Hepatic stellate cell (primary cell): ENCODE results near the gene KCNK4.

ENCODE experiments used
- DNase-seq: peaks from one replicate; pipeline ENCODE4 v3.0.0; 2011; ENCODE audit warnings: low spot score

Gene KCNK4

DNA sequence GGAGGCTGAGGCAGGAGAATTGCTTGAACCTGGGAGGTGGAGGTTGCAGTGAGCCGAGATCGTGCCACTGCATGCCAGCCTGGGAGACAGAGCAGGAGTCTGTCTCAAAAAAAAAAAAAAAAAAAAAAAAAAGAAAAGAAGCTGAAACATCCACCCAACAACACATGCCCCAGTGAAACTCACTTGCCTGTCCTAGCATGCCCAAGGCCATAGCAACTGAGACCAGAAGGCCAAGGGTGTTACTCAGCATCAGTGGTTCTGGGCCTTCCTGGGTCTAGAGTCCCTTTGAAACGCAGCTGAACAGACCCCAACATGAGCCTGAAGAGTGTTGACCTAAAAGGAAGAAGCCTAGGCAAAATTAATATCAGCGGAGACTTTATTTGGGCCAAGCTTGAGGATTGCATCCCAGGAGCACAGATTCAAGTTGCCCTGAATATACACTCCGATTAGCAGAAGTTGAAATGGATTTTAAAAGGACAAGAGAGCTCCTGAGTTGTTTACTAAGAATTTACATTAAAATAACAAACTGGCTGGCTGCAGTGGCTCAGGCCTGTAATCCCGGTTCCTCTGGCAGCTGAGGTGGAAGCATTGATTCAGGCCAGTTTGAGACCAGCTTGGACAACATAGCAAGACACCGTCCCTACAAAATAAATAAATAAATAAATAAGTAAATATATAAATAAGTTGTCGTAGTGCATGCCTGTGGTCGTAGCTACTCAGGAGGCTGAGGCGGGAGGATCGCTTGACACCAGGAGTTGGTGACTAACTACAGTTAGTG, 33.8 kb downstream of the KCNK4 start:
- DNase-seq = no peak

DNA sequence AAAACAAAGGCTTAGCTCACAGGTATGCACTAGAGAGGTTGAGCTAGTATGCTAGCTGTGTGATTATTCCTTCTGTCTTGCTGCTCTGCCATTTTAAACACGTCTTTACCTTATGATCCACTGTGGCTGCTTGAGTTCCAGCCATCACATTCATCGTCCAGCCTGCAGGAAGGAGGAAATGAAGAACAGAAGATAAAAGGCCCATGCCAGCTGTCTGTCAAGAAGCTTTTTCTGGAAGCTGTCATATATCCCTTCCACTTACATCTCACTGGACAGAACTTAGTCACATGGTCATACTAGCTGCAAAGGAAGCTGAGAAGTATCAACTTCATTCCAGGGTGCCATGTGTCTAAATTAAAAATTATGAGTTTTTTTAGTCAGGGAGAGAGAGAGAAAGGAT, 36.3 kb downstream of the KCNK4 start:
- no peak for DNase-seq

DNA sequence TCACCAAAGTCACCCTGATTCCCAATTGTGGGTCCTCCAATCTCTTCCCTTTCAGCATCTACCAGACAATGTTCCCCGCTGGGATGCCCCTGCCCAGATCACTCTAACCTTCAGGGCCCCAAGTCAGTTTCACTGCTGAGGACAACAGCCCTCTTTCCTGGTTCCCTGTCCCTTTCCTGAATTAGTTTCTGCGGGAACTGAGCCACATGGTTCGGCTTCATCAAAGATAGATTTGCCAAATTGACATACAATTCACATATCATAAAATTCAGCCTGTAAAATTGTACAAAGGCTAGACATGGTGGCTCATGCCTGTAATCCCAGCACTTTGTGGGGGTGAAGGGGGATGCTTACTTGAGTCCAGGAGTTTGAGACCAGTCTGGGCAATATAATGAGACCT, 36.9 kb downstream of the KCNK4 start:
- no peak for DNase-seq

DNA sequence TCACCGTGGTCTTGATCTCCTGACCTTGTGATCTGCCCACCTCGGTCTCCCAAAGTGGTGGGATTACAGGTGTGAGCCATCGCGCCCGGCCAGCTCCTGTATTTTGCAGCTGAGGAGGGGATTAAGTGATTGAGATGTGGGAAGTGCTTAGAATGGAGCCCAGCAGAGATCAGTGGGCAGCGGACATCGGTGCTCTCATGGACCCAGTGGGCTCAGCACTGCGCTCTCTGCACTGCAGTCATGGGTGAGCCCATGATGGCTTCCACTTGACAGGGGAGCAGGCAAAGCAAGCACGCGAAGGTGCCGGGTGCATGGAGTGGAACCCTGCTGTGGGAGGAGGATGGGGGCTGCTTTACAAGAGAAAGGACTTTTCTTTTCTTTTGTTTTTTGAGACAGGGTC, 39.8 kb downstream of the KCNK4 start:
- DNase-seq = no peak

- peak; percentile 93 for DNase-seq
Measured at GRCh38 chr11:64331569-64332371, 40.7 kb downstream of the KCNK4 start.

DNA sequence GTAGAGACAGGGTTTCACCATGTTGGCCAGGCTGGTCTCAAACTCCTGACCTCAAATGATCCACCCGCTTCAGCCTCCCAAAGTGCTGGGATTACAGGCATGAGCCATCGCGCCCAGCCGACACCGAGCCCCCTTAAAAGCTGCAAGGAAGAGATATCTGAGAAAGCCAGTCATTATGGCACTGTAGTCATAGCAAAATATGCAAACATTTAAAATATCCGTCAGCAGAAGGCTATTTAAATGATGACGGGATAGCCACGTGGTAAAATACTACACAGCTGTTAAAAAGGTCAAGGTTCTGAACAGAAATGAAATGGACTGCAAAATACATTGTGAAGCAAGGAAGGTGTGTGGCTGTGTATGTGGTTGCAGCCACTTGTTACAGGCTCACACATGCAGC, 42.5 kb downstream of the KCNK4 start:
- DNase-seq = no peak

DNA sequence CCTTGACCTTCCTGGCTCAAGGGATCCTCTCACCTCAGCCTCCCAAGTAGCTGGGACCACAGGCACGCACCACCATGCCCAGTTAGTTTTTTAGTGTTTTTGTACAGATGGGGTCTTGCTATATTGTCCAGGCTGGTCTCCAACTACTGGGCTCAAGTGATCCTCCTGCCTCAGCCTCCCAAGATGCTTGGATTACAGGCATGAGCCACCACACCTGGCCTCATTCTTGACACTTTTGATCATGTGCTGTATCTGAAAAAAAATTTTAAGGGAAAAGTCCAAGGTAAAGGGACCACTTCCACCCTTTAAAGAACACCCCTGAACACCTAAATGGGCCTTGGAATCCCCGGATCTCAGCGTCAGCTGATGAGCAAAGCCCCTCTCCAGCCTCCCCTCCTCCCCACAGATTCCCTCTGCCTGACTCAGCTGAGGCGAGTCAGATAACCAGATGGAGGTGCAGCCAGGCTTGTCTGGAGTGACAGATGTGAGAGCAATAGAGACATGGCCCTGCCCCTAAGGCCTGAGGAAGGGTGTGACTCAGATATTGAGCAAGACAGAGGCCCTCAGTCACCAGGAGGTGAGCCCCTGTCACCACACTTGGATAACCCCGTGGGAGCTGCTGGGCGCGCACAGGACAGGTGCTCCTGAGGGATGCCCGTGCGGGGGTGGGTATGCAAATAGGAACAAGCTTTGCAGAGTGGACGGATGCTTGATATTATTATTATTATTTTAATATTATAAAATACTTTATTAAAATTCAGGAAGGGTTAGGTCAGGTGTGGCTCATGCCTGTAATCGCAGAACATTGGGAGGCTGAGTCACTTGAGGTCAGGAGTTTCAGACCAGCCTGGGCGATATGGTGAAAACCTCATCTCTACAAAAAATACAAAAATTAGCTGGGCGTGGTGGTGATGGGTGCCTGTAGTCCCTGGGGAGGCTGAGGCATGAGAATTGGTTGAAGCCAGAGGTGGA, 43.9 kb downstream of the KCNK4 start:
- DNase-seq = peak; percentile 96

DNA sequence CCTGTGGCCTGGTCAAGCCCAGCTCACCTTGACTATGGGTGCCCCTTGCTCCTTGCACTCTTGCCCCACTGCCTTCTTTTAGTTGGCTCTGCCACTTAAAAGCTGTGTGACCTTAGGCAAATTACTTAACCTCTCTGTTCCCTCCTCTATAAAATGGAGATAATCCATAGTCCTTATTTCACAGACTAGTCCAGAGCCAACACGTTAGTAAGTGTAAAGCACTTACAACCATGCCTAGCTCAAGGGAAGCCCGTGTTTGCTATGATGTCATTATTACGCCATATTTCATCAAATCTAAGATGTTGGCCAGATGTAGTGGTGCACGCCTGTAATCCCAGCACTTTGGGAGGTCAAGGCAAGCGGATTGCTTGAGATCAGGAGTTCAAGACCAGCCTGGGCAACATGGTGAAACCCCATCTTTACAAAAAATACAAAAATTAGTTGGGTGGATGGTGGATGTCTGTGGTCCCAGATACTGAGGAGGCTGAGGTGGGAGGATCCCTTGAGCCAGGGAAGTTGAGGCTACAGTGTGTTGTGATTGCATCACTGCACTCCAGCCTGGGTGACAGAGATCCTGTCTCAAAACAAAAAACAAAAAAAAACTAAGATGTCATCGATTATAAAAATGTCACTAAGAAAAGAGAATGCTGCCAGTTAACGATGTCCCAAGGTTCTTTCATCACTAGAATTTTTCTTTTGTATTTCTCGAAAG, 46.6 kb downstream of the KCNK4 start:
- DNase-seq = no peak

- DNase-seq = no peak
Measured at GRCh38 chr11:64338716-64339115, 47.6 kb downstream of the KCNK4 start.

- DNase-seq = no peak
Measured at GRCh38 chr11:64339286-64339685, 48.2 kb downstream of the KCNK4 start.

DNA sequence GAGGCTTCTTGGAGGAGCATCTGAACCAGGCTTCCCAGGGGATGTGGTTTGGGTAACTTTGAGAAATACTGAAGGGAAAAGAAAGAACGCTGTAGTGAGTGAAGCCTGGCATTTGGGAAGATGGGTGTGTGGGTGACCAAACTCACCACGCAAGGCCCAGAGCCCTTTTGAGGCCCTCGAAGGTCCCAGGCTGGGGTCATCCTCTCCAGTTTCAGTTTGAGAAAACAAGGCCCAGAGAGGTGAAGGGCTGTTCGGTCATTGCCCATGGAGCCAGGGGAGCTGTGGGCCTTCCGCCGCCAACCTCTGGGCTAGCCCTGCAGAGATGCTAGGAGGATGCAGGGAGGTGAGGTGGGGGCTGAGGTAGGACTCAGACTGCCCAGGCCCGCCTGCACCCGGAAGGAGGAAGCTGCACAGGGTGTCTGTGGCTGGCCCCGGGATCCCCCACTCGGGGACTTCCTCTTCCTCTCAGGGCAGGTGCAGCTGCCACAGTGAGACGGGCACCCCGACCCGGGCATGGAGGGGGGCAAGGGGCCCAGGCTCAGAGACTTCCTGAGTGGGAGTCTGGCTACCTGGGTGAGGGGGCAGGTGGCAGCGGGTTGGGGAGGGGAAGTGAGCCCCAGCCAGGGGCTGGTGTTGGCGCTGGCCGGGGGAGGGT, 48.8 kb downstream of the KCNK4 start, which contains the start of gene CCDC88B:
TSS of gene CCDC88B (plus strand) at position 451 of the 655 bp plus-strand sequence. CDS start at position 514, 63 bp downstream.
- DNase-seq = no peak

- DNase-seq = no peak
Measured at GRCh38 chr11:64340671-64341335, 49.7 kb downstream of the KCNK4 start.

DNA sequence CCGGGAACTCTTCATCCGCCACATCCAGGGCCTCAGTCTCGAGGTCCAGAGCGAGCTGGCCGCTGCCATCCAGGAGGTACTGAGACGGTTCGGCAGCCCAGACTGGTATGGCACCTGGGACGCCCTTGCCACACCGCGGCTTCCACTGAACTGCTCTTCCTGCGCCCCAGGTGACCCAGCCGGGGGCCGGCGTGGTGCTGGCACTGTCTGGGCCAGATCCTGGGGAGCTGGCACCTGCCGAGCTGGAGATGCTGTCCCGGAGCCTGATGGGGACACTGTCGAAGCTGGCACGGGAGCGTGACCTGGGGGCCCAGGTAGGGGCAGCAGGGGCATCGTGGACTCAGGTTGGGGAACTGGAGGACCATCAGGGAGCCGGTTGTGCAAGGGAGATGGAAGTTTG, 50.3 kb downstream of the KCNK4 start:
- DNase-seq = no peak

DNA sequence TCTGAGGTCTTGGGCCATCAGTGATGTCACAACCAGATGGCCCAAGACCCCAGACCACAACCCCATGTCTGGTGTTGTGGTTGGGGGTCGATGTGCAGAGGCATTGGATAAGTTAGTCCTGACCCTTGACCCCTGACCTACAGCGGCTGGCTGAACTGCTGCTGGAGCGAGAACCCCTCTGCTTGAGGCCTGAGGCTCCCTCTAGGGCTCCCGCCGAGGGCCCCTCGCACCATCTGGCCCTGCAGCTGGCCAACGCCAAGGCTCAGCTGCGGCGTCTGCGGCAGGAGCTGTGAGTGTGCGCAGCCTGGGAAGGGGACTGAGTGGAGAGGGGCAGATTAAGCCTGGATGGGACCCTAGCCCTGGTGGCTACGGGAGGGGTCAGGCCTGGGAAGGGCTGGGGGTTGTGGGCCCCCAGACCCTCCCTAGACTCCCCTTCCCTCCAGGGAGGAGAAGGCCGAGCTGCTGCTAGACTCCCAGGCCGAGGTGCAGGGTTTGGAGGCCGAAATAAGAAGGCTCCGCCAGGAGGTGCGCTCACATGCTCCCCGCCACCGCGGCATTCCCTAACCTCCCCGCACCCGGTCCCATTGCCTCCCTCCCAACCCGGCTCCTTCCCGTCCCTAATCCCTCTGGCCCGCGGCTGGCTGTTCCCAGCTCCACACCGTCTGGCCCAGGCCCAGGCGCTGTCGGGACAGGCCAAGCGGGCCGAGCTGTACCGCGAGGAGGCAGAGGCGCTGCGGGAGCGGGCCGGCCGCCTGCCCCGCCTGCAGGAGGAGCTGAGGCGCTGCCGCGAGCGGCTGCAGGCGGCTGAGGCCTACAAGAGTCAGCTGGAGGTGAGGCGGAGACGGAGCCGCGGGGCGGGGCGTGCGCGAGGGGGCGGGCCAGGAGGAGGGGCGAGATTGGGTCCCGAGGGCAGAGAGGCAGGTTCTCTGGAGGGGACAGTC, 51.0 kb downstream of the KCNK4 start:
- peak; percentile 97 for DNase-seq

GRCh38 chr11:64342869-64343745, 52.0 kb downstream of the KCNK4 start:
- DNase-seq = no peak

DNA sequence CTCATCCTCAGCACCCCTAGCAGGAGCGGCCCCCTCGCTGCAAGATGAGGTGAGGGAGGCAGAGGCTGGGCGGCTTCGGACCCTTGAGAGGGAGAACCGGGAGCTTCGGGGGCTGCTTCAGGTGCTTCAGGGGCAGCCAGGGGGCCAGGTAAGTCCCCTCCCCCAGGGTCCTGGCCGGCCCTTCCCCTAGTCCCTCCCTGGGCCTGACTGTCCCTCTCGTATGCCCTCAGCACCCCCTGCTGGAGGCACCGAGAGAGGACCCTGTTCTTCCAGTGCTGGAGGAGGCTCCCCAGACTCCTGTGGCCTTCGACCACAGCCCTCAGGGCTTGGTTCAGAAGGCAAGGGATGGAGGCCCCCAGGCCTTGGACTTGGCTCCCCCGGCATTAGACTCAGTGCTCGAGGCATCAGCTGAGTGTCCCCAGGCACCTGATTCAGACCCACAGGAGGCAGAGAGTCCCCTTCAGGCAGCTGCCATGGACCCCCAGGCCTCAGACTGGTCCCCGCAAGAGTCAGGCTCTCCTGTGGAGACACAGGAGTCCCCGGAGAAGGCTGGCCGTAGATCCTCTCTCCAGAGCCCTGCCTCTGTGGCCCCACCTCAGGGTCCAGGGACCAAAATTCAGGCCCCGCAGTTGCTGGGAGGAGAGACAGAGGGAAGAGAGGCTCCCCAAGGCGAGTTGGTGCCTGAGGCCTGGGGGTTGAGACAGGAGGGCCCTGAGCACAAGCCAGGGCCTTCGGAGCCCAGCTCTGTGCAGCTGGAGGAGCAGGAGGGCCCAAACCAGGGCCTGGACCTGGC, 52.9 kb downstream of the KCNK4 start:
- DNase-seq = peak; percentile 42

- no peak for DNase-seq
Measured at GRCh38 chr11:64344787-64345186, 53.7 kb downstream of the KCNK4 start.
